ENCODE results near the gene USP13.

DNA sequence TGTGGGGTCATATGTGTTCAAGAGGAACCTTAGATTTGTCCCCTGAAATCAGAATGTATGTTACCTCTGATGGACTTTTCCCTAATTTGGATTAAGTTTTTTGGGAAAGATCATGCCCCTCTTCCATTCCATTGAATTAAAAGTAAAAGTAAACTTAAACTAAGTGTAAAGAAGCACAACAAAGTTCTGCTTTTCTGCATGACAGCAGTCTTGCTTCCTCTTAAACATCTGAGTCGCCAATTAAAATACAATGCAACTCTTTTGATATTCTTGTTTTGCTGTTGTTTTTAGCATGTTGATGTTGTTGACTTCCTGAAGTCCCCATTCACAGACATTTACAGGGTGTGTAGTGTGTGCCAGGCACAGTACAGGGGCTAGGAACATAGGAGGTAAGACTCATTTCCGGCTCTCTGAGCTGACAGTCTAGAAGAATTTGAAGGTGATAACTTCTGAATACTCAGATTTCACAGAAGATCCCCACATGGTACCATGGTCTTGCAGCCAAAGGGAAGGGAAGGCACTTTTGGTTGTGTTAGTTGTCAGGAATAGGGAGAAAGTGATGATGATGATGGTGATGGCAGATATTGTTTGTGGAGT lies 45.0 kb downstream of the USP13 start:
- TF ChIP-seq, protein P1, sequence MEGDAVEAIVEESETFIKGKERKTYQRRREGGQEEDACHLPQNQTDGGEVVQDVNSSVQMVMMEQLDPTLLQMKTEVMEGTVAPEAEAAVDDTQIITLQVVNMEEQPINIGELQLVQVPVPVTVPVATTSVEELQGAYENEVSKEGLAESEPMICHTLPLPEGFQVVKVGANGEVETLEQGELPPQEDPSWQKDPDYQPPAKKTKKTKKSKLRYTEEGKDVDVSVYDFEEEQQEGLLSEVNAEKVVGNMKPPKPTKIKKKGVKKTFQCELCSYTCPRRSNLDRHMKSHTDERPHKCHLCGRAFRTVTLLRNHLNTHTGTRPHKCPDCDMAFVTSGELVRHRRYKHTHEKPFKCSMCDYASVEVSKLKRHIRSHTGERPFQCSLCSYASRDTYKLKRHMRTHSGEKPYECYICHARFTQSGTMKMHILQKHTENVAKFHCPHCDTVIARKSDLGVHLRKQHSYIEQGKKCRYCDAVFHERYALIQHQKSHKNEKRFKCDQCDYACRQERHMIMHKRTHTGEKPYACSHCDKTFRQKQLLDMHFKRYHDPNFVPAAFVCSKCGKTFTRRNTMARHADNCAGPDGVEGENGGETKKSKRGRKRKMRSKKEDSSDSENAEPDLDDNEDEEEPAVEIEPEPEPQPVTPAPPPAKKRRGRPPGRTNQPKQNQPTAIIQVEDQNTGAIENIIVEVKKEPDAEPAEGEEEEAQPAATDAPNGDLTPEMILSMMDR (conservative IDR thresholded peaks at IDR 0.05; ENCODE audit: low read length) = no peak
- TF ChIP-seq EZH2phosphoT487 (IDR thresholded peaks at IDR 0.05; ENCODE audit: borderline replicate concordance) = no peak
